Adrenal gland (tissue), 5 donors: Measurements from ENCODE around the gene TPM2.

Experiments used
- POLR2A ChIP-seq, 2 donors: fragments of 450-650 bp; IDR thresholded peaks; one replicate each; pipeline ENCODE4 v1.6.1; 2017; ENCODE audit warnings: antibody characterized with exemption in 2 of 2, mild to moderate bottlenecking in 2 of 2, moderate library complexity in 1 of 2
- TF ChIP-seq, protein P1 (sequence below), 6 experiments: fragments of 450-650 bp in 4 of 6; fragments of 200-600 bp in 2 of 6; sonication (generic) in 1 of 6; IDR thresholded peaks; 1 replicate in 5 of 6; 2 replicates in 1 of 6; pipeline versions ENCODE4 v1.5.1 to v1.8.0; 2016 to 2021; ENCODE audit warnings: antibody characterized with exemption in 6 of 6, mild to moderate bottlenecking in 2 of 6, moderate library complexity in 1 of 6
- donor health status: DM: no; HTN: no; CAD: no.

DNA sequence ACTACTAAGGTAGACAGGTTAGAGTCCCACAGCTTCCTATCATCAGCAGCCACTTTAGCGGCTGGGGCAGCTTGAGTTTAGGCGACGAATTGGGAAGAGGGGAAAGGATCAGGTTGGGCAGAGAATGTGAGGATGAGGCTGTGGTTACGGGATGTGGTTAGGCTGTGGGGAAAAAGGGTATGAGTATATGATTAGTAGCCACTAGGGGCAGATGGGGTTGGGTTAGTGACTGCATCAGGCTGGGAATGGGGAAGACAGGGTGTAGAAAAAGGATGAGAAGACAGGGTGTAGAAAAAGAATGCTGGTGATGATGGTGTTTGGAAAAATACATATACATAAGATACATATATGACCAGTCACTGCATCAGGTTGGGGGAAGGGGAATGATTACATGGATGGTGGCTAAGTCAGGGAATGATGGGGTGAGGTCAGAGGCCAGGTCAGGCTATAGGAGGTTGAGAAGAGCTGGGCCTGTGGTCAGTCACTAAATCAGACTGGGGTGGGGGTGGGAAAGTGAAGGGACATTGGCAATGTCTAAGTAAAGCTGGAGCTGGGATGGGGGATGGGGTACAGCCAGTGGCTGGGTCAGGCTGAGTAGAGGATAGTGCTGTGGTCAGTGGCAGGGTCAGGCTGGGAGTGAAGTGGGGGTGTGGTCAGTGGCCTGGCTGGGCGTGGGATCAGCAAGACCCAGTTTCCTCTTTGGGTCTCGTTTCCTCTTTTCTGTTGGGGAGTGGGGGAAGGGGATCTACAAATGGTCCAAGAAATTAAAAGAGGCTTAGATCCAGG is 40.2 kb upstream of the TPM2 start:
- TF ChIP-seq, protein P1, sequence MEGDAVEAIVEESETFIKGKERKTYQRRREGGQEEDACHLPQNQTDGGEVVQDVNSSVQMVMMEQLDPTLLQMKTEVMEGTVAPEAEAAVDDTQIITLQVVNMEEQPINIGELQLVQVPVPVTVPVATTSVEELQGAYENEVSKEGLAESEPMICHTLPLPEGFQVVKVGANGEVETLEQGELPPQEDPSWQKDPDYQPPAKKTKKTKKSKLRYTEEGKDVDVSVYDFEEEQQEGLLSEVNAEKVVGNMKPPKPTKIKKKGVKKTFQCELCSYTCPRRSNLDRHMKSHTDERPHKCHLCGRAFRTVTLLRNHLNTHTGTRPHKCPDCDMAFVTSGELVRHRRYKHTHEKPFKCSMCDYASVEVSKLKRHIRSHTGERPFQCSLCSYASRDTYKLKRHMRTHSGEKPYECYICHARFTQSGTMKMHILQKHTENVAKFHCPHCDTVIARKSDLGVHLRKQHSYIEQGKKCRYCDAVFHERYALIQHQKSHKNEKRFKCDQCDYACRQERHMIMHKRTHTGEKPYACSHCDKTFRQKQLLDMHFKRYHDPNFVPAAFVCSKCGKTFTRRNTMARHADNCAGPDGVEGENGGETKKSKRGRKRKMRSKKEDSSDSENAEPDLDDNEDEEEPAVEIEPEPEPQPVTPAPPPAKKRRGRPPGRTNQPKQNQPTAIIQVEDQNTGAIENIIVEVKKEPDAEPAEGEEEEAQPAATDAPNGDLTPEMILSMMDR (IDR thresholded peaks at IDR 0.05) = peak; percentile 43 to 72 (median 58)
- peak in 1 of 2 donors; percentile 13 for TF ChIP-seq POLR2A (IDR thresholded peaks at IDR 0.05)
